ENCODE data around the gene INSRR.

Gene INSRR

DNA sequence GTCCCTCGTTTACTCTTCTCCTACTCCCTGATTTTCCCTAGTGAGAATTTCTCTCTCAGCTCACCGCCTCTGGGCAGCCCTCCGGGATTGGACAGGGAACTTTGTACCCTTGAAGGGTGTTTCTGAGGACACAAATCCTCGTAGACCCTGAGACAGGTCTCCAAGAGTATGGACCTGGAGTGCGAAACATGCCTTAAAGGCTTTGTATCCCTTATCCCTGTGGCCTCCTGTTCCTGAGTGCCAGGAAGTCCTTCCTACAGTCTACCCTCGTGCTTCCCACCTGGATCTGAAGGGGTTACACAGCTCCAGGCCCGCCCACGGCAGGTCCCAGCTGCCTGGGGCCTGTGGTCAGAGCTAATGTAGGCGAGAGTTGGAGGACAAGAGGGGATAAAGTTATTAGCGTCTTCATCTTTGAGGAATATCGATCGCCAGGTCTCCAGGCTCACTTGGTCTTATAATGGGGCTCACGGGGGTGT lies 27.0 kb upstream of the INSRR start:
- H3K27ac ChIP-seq = no peak overlapping the region
- TF ChIP-seq, protein P1, sequence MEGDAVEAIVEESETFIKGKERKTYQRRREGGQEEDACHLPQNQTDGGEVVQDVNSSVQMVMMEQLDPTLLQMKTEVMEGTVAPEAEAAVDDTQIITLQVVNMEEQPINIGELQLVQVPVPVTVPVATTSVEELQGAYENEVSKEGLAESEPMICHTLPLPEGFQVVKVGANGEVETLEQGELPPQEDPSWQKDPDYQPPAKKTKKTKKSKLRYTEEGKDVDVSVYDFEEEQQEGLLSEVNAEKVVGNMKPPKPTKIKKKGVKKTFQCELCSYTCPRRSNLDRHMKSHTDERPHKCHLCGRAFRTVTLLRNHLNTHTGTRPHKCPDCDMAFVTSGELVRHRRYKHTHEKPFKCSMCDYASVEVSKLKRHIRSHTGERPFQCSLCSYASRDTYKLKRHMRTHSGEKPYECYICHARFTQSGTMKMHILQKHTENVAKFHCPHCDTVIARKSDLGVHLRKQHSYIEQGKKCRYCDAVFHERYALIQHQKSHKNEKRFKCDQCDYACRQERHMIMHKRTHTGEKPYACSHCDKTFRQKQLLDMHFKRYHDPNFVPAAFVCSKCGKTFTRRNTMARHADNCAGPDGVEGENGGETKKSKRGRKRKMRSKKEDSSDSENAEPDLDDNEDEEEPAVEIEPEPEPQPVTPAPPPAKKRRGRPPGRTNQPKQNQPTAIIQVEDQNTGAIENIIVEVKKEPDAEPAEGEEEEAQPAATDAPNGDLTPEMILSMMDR (IDR thresholded peaks at IDR 0.05) = no peak
- no peak for TF ChIP-seq ZFX (IDR thresholded peaks at IDR 0.05; ENCODE audit: borderline replicate concordance)

DNA sequence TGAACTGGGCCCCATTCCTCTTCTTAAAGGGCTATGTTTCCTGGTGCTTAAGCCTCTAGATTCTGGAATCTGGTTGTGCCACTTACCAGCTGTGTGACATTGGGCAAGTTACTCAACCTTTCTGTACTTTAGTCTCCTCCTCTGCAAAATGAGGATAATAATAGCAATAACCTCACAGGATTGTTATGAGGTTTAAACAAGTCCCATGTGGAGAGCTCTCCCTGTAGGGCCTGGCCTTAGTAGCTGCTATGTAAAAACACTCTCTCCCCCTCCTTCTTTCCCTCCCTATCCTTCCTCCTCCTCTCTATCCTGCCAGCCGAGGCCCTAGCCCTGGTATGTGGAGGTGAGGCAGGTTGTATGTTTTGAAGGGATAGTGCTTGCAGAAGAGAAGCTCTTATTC lies 26.4 kb upstream of the INSRR start:
- no peak overlapping the region for H3K27ac ChIP-seq
- no peak for TF ChIP-seq ZFX (IDR thresholded peaks at IDR 0.05; ENCODE audit: borderline replicate concordance)

DNA sequence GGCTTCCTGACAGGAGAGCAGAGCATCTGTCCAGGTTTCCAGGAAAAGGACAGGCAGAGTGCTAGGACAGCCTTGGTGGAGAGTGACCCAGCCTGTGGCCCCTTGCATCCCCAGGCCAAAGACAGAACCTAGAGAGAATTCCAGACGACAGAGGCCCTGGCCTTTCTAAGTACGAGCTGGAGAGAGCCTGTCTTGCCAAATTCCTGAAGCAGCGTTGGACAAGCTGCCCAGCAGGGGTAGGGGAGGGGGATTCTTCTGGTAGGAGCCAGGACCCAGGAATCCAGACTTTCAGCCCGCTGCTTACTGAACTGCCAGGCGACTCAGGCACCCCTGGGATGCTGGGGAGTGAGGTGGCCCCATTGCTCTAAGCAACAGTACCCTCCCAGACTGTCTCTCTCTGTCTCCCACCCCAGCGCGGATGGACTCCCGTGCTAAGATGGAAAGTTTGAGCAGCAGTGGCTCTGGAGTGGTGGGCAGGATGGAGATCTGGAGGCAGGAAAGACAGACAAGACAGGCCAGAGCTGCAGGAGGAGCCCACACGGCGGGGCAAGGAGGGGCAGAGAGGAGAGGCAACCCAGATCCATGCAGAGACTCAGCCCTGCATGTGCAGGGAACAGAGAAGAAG lies 25.8 kb upstream of the INSRR start:
- no peak overlapping the region for H3K27ac ChIP-seq
- TF ChIP-seq ZFX (IDR thresholded peaks at IDR 0.05; ENCODE audit: borderline replicate concordance) = no peak
- TF ChIP-seq, protein P1 (IDR thresholded peaks at IDR 0.05) = no peak

DNA sequence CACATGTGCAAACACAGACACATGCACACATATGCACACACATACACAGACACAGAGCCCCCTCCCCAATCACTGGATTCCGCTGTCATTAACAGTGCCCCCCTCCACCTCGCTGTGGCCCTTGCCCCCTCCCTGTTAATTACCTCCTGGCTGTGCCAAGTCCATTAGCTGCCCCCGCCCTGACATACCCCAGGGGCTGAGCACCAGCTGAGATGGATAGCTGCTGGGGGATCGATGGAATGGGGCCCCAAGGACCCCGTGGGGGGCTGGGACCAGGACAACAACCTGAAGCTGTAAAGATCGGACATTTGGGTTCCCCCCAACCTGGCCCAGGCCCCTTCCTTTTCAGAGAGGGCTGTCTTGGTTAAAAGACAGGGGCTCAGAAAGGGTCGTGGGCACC lies 25.0 kb upstream of the INSRR start:
- TF ChIP-seq, protein P1 (IDR thresholded peaks at IDR 0.05) = no peak
- no peak for TF ChIP-seq ZFX (IDR thresholded peaks at IDR 0.05; ENCODE audit: borderline replicate concordance)

DNA sequence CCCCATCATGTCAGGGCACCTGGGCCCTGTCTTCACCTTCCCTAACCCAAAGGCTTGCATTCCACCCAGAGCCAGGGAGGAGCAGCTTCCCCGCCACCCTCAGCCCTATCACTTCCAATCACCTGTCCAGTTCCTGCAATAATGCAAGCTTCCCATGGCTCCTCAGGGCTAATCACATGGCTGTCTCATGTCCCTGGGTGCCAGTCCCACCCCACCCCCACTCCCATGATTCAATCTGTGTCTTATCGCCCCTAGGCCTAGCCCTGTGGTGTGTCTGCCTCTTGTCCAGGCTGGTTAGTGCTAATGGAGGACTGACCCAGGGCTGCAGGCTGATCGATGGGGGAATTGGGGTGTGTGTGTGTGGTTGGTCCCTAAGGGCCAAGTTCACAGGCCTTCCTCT lies 23.6 kb upstream of the INSRR start:
- H3K27ac ChIP-seq = no peak overlapping the region
- TF ChIP-seq ZFX (IDR thresholded peaks at IDR 0.05; ENCODE audit: borderline replicate concordance) = no peak
- TF ChIP-seq, protein P1 (IDR thresholded peaks at IDR 0.05) = no peak

More for the DNA sequence above, 25.0 kb upstream of the INSRR start:
- no peak overlapping the region for H3K27ac ChIP-seq

DNA sequence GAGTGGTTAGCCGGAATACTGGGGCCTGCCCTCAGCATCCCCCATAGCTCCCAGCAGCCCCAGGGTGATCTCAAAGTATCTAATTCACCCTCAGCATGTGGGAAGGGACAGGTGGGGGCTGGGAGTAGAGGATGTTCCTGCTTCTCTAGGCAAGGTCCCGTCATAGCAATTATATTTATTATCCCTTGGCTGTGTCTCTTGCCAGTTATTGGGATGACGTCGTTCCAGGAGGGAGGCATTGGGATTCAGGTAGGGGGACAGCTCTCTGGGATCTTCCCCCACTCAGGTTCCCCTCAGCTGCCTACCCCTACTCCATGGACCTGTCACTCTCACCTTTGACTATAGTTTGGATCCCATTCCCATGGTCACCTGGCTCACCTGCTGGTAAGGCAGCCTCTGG lies 22.7 kb upstream of the INSRR start:
- H3K27ac ChIP-seq = no peak overlapping the region
- no peak for TF ChIP-seq ZFX (IDR thresholded peaks at IDR 0.05; ENCODE audit: borderline replicate concordance)
- TF ChIP-seq, protein P1 (IDR thresholded peaks at IDR 0.05) = no peak

DNA sequence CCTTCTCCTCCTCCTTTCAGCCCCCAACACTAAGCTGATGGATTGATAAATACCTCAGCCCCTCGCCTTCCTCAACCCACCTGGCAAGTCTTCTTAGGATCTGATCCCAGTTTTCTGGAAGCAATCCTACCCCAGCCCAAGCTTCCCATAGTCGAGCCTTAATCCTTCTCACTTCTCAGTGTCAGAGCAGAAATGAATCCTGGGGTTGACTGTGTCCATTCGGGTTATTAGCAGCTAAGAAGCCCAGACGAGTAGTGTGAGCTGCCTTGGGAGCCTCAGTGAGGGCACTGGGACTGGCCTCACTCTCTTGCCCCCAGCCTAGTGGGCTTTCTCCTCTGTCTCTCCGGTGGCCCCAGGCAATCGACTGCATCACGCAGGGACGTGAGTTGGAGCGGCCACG lies 22.2 kb upstream of the INSRR start:
- TF ChIP-seq, protein P1 (IDR thresholded peaks at IDR 0.05) = no peak
- no peak for TF ChIP-seq ZFX (IDR thresholded peaks at IDR 0.05; ENCODE audit: borderline replicate concordance)
- no peak overlapping the region for H3K27ac ChIP-seq

DNA sequence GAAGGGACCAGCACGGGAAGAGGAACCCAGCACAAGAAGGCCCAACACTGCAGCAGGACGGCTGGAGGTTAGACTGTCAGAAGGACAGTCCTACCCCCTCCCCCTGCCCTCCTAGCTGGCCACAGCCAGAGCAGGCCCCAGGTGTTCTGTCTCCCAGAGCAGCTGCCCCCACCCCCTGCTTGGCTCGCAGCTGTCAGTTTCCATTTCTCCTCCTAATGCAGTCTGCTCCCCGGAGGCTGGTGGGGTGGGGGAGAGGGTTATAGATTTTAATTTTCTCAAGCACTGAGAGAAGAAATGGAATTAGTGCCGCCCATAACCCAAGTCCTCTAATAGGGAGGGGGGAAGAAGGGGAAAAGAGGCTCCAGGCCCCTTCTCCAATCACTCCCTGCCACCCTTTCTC lies 21.6 kb upstream of the INSRR start:
- H3K27ac ChIP-seq = no peak overlapping the region
- TF ChIP-seq ZFX (IDR thresholded peaks at IDR 0.05; ENCODE audit: borderline replicate concordance) = no peak
- TF ChIP-seq, protein P1 (IDR thresholded peaks at IDR 0.05) = no peak

Data from 22Rv1 (cell line).